Measurements from ENCODE around the gene CORO2B.

Gene CORO2B

GRCh38 chr15:68541743-68542142 lies 37.0 kb upstream of the CORO2B start:
- no peak for DNase-seq (ENCODE audit: low read depth)
- no peak overlapping the region for H3K4me3 ChIP-seq (ENCODE audit: low read depth, low read length)
- TF ChIP-seq CTCF (IDR thresholded peaks at IDR 0.05; ENCODE audit: insufficient read depth, low read depth, low read length, missing control alignments), result no peak

- TF ChIP-seq CTCF (IDR thresholded peaks at IDR 0.05; ENCODE audit: insufficient read depth, low read depth, low read length, missing control alignments), result no peak
- no peak overlapping the region for H3K4me3 ChIP-seq (ENCODE audit: low read depth, low read length)
- no peak for DNase-seq (ENCODE audit: low read depth)
These were observed 36.4 kb upstream of the CORO2B start for GRCh38 chr15:68542348-68542747.

- TF ChIP-seq CTCF (IDR thresholded peaks at IDR 0.05; ENCODE audit: insufficient read depth, low read depth, low read length, missing control alignments), result no peak
- H3K4me3 ChIP-seq (ENCODE audit: low read depth, low read length), result no peak overlapping the region
- DNase-seq (ENCODE audit: low read depth), result no peak
These were observed 36.0 kb upstream of the CORO2B start for GRCh38 chr15:68542771-68543164.

GRCh38 chr15:68543165-68544008 lies 35.4 kb upstream of the CORO2B start:
- H3K4me3 ChIP-seq (ENCODE audit: low read depth, low read length), result no peak overlapping the region
- no peak for DNase-seq (ENCODE audit: low read depth)
- no peak for TF ChIP-seq CTCF (IDR thresholded peaks at IDR 0.05; ENCODE audit: insufficient read depth, low read depth, low read length, missing control alignments)

GRCh38 chr15:68546318-68546717 lies 32.5 kb upstream of the CORO2B start:
- H3K4me3 ChIP-seq (ENCODE audit: low read depth, low read length), result no peak overlapping the region
- no peak for TF ChIP-seq CTCF (IDR thresholded peaks at IDR 0.05; ENCODE audit: insufficient read depth, low read depth, low read length, missing control alignments)
- DNase-seq (ENCODE audit: low read depth), result no peak

GRCh38 chr15:68548364-68548763 lies 30.4 kb upstream of the CORO2B start:
- DNase-seq (ENCODE audit: low read depth), result no peak
- TF ChIP-seq CTCF (IDR thresholded peaks at IDR 0.05; ENCODE audit: insufficient read depth, low read depth, low read length, missing control alignments), result no peak
- no peak overlapping the region for H3K4me3 ChIP-seq (ENCODE audit: low read depth, low read length)

- TF ChIP-seq CTCF (IDR thresholded peaks at IDR 0.05; ENCODE audit: insufficient read depth, low read depth, low read length, missing control alignments), result no peak
- no peak overlapping the region for H3K4me3 ChIP-seq (ENCODE audit: low read depth, low read length)
- DNase-seq (ENCODE audit: low read depth), result no peak
These were observed 28.8 kb upstream of the CORO2B start for GRCh38 chr15:68550004-68550403.

All from GM12865 (cell line).